ENCODE results near the gene CEP135. TPM values are rescaled to one million over a fixed set of nuclear protein-coding genes. Genes with fewer than 3 reads are reported as not detected.
"Not testable (repeated sequence)": the region's sequence is repeated elsewhere in the genome, so short reads cannot be mapped to it uniquely, and the experiment has no call there.

CEP135 gene
- total RNA-seq, 4 donors from 2014 or later: 0.71 to 1.3 (median 1.1) TPM

DNA sequence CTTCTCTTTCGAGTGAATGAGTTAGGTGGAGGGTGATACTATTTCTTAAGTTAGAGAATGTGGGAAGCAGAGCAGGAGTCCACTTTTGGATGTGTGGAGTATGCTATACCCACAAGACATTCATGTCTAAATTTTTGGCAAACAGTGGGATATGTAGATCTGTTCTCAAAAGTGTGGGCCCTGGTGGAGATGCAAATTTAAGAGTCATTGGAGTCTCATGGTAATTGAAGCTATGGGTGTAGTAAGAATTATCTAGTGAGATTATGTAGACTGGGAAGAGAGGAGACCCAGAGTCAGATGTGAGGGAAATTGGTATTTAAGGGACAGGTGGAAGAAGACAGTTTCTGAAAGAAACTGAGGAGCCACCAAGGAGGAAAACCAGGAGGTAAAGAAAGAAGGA, 7.0 kb downstream of the CEP135 start:
- Histone ChIP-seq H3K4me3 (no peak overlapping the region), H3K9me3 (no peaks in the 10 kb centered on the region), H3K27me3 (no peaks in the 10 kb centered on the region), H3K36me3 (no peaks in the 10 kb centered on the region), H3K4me1 (no peaks in the 10 kb centered on the region), H3K27ac (no peak overlapping the region)
- intact Hi-C loops (cut with DNase I; ENCODE audit: low total_unique reads) (no loop called here), in situ Hi-C loops (cut with MboI; ENCODE audit: low sequenced_read_pairs in 4 of 4) (loop anchor here in 1 of 4 donors (25.0 kb wide), 1 partner anchor 332 kb away; no protein-coding TSS in a partner anchor)
- TF ChIP-seq POLR2A (IDR thresholded peaks at IDR 0.05): no peak
- TF ChIP-seq, protein P1, sequence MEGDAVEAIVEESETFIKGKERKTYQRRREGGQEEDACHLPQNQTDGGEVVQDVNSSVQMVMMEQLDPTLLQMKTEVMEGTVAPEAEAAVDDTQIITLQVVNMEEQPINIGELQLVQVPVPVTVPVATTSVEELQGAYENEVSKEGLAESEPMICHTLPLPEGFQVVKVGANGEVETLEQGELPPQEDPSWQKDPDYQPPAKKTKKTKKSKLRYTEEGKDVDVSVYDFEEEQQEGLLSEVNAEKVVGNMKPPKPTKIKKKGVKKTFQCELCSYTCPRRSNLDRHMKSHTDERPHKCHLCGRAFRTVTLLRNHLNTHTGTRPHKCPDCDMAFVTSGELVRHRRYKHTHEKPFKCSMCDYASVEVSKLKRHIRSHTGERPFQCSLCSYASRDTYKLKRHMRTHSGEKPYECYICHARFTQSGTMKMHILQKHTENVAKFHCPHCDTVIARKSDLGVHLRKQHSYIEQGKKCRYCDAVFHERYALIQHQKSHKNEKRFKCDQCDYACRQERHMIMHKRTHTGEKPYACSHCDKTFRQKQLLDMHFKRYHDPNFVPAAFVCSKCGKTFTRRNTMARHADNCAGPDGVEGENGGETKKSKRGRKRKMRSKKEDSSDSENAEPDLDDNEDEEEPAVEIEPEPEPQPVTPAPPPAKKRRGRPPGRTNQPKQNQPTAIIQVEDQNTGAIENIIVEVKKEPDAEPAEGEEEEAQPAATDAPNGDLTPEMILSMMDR (IDR thresholded peaks at IDR 0.05 in 4 of 5, conservative IDR thresholded peaks at IDR 0.05 in 1 of 5): no peak
- ATAC-seq: no peak
- DNase-seq: no peak

DNA sequence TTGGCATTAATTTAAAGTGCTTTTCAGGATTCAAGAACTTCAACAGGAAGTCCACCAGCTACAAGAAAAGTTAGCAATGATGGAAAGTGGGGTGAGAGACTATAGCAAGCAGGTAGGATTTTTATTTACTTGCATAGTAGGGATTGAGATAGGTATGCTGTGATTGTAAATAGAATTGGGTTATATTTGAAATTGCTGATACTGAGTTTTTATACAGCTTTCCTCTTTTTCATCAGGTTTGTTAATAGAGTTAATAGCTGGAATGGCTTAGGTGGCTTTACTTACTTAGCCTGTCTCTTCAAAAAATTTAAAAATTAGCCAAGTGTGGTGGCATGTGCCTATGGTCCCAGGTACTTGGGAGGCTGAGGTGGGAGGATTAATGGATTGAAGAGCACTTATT, 10.9 kb downstream of the CEP135 start:
- Histone ChIP-seq H3K4me3 (no peak overlapping the region), H3K4me1 (no peaks in the 10 kb centered on the region), H3K27me3 (no peaks in the 10 kb centered on the region), H3K36me3 (no peaks in the 10 kb centered on the region), H3K9me3 (no peaks in the 10 kb centered on the region), H3K27ac (no peak overlapping the region)
- in situ Hi-C loops (cut with MboI; ENCODE audit: low sequenced_read_pairs in 4 of 4): loop anchor here in 1 of 4 donors (25.0 kb wide), 1 partner anchor 328 kb away; no protein-coding TSS in a partner anchor
- intact Hi-C loops (cut with DNase I; ENCODE audit: low total_unique reads): no loop called here
- TF ChIP-seq POLR2A (IDR thresholded peaks at IDR 0.05): no peak
- TF ChIP-seq, protein P1 (IDR thresholded peaks at IDR 0.05 in 4 of 5, conservative IDR thresholded peaks at IDR 0.05 in 1 of 5): no peak
- no peak for ATAC-seq
- no peak for DNase-seq

DNA sequence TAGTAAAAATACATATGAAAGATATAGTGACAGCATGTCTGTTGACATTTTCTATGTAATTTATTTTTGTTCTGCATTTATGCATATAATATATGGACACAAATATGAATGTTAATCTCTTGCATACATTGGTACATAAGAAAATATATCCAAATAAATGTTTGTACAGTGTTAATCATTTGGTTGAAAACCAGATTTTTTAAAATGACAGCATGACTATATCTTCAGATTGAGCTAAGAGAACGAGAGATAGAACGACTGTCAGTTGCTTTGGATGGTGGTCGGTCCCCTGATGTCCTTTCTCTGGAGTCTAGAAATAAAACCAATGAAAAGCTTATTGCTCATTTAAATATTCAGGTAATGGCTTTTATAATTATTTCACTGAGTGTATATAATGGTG, 15.3 kb downstream of the CEP135 start:
- Histone ChIP-seq H3K4me1 (no peaks in the 10 kb centered on the region), H3K9me3 (no peaks in the 10 kb centered on the region), H3K27ac (no peak overlapping the region), H3K4me3 (no peak overlapping the region), H3K36me3 (no peaks in the 10 kb centered on the region), H3K27me3 (no peaks in the 10 kb centered on the region)
- intact Hi-C loops (cut with DNase I; ENCODE audit: low total_unique reads): no loop called here
- TF ChIP-seq, protein P1 (IDR thresholded peaks at IDR 0.05 in 4 of 5, conservative IDR thresholded peaks at IDR 0.05 in 1 of 5): no peak
- no peak for TF ChIP-seq POLR2A (IDR thresholded peaks at IDR 0.05)
- DNase-seq (no peak), ATAC-seq (no peak)
- in situ Hi-C loops (cut with MboI; ENCODE audit: low sequenced_read_pairs in 4 of 4): loop anchor here in 1 of 4 donors (25.0 kb wide), 1 partner anchor 323 kb away; no protein-coding TSS in a partner anchor

DNA sequence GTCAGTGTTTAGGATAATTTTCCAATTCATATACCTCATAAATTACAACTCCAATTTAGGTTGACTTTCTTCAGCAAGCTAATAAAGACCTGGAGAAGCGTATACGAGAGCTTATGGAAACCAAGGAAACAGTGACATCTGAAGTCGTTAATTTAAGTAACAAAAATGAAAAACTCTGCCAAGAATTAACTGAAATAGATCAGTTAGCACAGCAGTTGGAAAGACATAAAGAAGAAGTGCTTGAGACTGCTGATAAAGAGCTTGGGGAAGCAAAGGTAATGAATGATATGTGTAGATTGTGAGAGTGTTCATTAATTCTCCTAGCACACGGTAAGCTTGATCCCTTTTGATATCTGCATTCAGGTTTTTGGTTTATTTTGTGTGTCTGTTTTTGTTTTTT, 16.8 kb downstream of the CEP135 start:
- Histone ChIP-seq H3K27me3 (no peaks in the 10 kb centered on the region), H3K27ac (no peak overlapping the region), H3K4me1 (no peaks in the 10 kb centered on the region), H3K4me3 (no peak overlapping the region), H3K9me3 (no peaks in the 10 kb centered on the region), H3K36me3 (no peaks in the 10 kb centered on the region)
- intact Hi-C loops (cut with DNase I; ENCODE audit: low total_unique reads) (no loop called here), in situ Hi-C loops (cut with MboI; ENCODE audit: low sequenced_read_pairs in 4 of 4) (loop anchor here in 1 of 4 donors (25.0 kb wide), 1 partner anchor 322 kb away; no protein-coding TSS in a partner anchor)
- TF ChIP-seq, protein P1 (IDR thresholded peaks at IDR 0.05 in 4 of 5, conservative IDR thresholded peaks at IDR 0.05 in 1 of 5): no peak
- TF ChIP-seq POLR2A (IDR thresholded peaks at IDR 0.05): no peak
- DNase-seq (no peak), ATAC-seq (no peak)

DNA sequence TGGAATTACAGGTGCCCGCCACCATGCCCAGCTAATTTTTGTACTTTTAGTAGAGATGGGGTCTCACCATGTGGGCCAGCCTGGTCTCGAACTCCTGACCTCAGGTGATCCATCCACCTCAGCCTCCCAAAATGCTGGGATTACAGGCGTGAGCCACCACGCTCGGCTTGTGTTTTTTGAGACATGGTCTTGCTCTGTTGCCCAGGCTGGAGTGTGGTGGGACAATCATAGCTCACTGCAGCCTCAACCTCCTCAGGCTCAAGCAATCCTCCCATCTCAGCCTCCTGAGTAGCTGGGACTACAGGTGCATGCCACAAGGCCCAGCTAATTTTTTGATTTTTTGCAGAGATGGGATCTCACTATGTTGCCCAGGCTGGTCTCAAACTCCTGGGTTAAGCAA, 17.6 kb downstream of the CEP135 start:
- ATAC-seq; DNase-seq; intact Hi-C loops (cut with DNase I; ENCODE audit: low total_unique reads); H3K36me3 ChIP-seq; H3K27me3 ChIP-seq; H3K9me3 ChIP-seq; H3K4me1 ChIP-seq; H3K4me3 ChIP-seq; H3K27ac ChIP-seq: not testable (repeated sequence)
- in situ Hi-C loops (cut with MboI; ENCODE audit: low sequenced_read_pairs in 4 of 4): loop anchor here in 1 of 4 donors (25.0 kb wide), 1 partner anchor 321 kb away; no protein-coding TSS in a partner anchor

Measured in gastrocnemius medialis (tissue), 4 donors.